GM12864 (cell line): ENCODE results near the gene HMBS.
"Not testable (repeated sequence)": the region's sequence is repeated elsewhere in the genome, so short reads cannot be mapped to it uniquely, and the experiment has no call there.

Source experiments
- DNase-seq: peaks from one replicate; pipeline ENCODE4 v3.0.0-alpha.2; 2011; ENCODE audit warnings: low read depth
- H3K4me3 ChIP-seq: 2 replicates; pipeline ENCODE4 v1.5.1; 2011; ENCODE audit warnings: mild to moderate bottlenecking, low read depth, low read length, control low read depth
- CTCF ChIP-seq: IDR thresholded peaks from 2 replicates; pipeline ENCODE4 v1.5.1; 2011; ENCODE audit warnings: low read depth, mild to moderate bottlenecking, moderate library complexity, low read length, control low read depth, inconsistent platforms; ENCODE audit errors: missing control alignments

The HMBS gene

DNA sequence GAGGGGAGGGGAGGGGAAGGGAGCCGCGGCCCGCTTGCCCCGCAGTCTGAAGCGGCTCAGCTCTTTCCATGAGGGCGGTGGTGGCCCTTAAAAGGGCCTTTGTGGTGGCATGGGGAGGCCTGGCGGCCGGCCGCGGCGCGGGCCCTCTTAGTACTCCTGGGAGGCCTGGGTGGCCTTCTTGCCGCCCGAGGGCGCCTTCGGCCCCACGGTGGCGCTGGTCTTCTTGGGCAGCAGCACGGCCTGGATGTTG is 10.1 kb downstream of the HMBS start:
- peak; percentile 64 for TF ChIP-seq CTCF
- no peak for DNase-seq
- peak overlapping the region; percentile 77 for H3K4me3 ChIP-seq

GRCh38 chr11:119095066-119095880 is 10.6 kb downstream of the HMBS start:
- H3K4me3 ChIP-seq = peak overlapping the region; percentile 77
- TF ChIP-seq CTCF = no peak
- DNase-seq = peak; percentile 99

- no peak for DNase-seq
- H3K4me3 ChIP-seq = no peak overlapping the region; the same call in 1 of the 2 replicates
- TF ChIP-seq CTCF = no peak
These were observed 15.0 kb downstream of the HMBS start for GRCh38 chr11:119099711-119100110.

- DNase-seq = no peak
- TF ChIP-seq CTCF = peak; percentile 24
These were observed 15.7 kb downstream of the HMBS start for GRCh38 chr11:119100246-119100970.

DNA sequence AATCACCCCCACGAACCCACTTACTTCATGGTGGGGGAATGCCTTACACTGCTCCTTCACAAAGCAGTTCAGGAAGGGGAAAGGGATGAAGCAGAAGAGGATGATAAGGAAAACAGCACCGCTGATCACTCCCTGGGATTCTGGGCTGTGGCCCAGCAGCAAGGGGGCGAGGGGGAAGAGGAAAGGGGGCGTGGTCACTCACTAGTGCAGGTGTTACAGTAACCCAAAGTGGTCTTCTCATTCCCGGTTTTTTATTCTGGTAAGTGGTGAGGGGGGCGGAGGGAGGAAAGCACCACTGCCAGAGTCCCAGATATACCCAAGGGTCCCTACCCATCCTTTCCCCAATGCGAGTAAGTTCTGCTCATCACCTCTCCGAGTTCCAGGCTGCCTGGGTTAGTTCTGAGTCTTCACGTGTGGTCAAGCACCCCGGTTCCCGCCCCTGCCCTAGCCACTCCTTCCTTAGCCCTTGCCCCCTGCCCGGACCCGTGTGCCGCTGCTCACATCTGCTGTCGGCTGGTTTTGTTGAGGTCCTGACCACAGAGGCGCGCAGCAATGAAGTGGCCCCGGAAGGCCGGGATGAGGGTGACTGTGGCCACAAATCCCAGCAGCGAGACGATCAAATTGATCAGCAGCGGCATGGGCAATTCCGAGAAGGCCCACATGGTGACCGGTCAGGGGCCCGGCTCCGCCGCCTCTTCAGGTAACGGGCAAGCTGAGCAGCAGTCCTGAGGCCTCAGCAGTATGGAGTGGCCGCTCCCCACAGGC is 16.5 kb downstream of the HMBS start:
- peak overlapping the region; percentile 84 for H3K4me3 ChIP-seq
- peak; percentile 7 for TF ChIP-seq CTCF
- no peak for DNase-seq

More at GRCh38 chr11:119100246-119100970, 15.7 kb downstream of the HMBS start:
- H3K4me3 ChIP-seq = peak overlapping the region; percentile 84

DNA sequence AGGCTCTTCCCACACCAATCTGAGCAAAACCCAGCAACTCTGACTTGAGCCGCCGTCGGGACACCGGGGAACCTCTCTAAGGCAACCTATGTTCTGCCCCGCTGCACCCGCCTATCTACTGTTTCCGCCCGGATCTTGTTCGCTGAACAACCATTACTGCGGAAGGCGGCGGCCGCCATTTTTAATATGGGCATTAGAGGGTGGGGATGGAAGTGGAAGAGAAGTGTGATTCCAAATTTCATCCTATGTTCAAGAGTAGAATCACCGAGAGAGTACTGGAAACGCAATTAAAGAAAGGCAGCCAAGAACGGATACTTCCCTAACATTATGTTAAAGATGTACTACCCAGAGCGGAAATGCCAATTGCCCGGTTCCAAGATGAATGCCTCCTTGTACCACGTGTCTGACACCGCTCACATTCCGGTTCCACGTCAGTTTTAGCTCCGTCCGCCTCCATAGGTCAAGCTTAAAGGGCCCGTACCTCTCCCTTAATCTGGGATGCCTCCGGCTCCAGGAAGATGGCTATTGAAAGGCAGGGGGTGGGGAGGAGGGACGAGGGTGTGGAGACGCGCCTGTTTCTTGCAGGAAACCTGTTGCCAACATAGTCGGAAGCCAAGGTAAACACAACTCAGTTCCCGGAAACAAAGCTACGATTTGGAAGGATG is 17.2 kb downstream of the HMBS start, which contains the start of gene DPAGT1:
DPAGT1 (minus strand) TSS at position 95 of the 665 bp plus-strand sequence. CDS start 198 bp downstream, outside the sequence.
- DNase-seq = peak; percentile 92
- H3K4me3 ChIP-seq = peak within 1 kb of the TSS; percentile 84
- no peak for TF ChIP-seq CTCF

GRCh38 chr11:119103161-119103664 is 18.5 kb downstream of the HMBS start:
- peak overlapping the region; percentile 84; the same call in 1 of the 2 replicates for H3K4me3 ChIP-seq
- not testable (repeated sequence) for DNase-seq
